GM19240 (cell line): ENCODE results near the gene APC2.

Experiments
- DNase-seq: peaks from one replicate; pipeline ENCODE4 v3.0.0; 2011; ENCODE audit warnings: low spot score; ENCODE audit not compliant: insufficient read length

The APC2 gene

GRCh38 chr19:1446713-1447481 lies 3.0 kb upstream of the APC2 start:
- no peak for DNase-seq

- no peak for DNase-seq
Observed at GRCh38 chr19:1447504-1447903, 2.4 kb upstream of the APC2 start.

- no peak for DNase-seq
Observed at GRCh38 chr19:1447944-1448343, 2.0 kb upstream of the APC2 start.

- no peak for DNase-seq
Observed at GRCh38 chr19:1450735-1451731, 1.1 kb downstream of the APC2 start.

GRCh38 chr19:1451916-1452801 lies 2.2 kb downstream of the APC2 start:
- no peak for DNase-seq

- DNase-seq, result no peak
Observed at GRCh38 chr19:1452802-1453524, 3.0 kb downstream of the APC2 start.

- no peak for DNase-seq
Observed at GRCh38 chr19:1453525-1454364, 3.8 kb downstream of the APC2 start.

- DNase-seq, result no peak
Observed at GRCh38 chr19:1455002-1455335, 5.0 kb downstream of the APC2 start.

GRCh38 chr19:1455336-1456120 lies 5.6 kb downstream of the APC2 start:
- DNase-seq, result no peak

GRCh38 chr19:1456121-1456900 lies 6.4 kb downstream of the APC2 start:
- no peak for DNase-seq

GRCh38 chr19:1457031-1457739 lies 7.3 kb downstream of the APC2 start:
- DNase-seq, result no peak

GRCh38 chr19:1457892-1458291 lies 8.0 kb downstream of the APC2 start:
- no peak for DNase-seq

GRCh38 chr19:1459479-1459878 lies 9.6 kb downstream of the APC2 start:
- no peak for DNase-seq

- DNase-seq, result no peak
Observed at GRCh38 chr19:1460033-1460995, 10.4 kb downstream of the APC2 start.

GRCh38 chr19:1461862-1462261 lies 11.9 kb downstream of the APC2 start:
- DNase-seq, result no peak

GRCh38 chr19:1465191-1466016 lies 15.5 kb downstream of the APC2 start:
- no peak for DNase-seq
